HK-2 (cell line): ENCODE results near the gene HK2.
"Not testable (repeated sequence)": the region's sequence is repeated elsewhere in the genome, so short reads cannot be mapped to it uniquely, and the experiment has no call there.

Source experiments
- DNase-seq: peaks from one replicate; pipeline ENCODE4 v3.0.0-alpha.2; 2018; ENCODE audit not compliant: unreplicated experiment

HK2 gene

DNA sequence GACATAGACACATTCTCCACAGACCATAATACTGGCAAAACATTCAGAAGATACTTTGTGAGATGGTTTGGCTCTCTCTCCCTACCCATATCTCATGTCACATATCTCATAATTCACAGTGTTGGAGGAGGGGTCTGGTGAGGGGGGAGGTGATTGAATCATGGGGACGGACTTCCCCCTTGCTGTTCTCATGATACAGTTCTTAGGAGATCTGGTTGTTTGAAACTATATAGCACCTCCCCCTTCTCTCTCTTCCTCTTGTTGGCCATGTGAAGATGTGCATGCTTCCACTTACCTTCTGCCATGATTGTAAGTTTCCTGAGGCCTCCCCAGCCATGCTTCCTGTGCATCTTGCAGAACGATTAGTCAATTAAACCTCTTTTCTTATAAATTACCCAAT, 61.1 kb downstream of the HK2 start:
- DNase-seq = no peak

DNA sequence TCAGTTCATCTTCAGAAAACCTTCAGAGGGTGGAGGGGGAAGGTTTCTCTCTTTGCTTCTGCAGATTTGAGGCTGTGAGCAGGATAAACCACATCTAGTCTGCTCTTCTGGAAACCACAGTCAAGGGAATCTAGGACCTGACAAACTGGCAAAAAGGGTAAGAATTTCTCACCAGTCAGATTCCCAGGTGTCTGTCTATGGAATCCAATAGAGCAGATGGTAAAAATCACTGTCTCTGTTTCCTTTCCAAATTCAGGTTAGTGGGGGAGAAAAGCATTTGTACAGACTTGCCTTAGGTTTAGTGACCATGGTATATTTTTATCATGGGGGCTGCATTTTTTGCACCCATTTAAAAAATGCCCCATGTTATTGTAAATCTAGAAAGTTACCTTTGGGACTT, 62.3 kb downstream of the HK2 start:
- DNase-seq = no peak

DNA sequence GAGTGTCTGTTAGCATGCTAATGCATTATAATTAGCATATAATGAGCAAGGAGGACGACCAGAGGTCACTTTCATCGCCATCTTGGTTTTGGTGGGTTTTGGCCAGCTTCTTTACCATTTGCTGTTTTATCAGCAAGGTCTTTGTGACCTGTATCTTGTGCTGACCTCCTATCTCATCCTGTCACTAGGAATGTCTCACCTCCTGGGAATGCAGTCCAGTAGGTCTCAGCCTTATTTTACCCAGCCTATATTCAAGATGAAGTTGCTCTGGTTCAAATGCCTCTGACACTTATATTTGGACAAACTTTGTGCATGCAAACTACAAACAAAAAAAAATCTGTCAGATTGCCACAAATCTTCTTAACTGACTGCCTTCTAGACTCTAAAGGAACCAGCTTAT, 66.3 kb downstream of the HK2 start:
- DNase-seq = not testable (repeated sequence)

DNA sequence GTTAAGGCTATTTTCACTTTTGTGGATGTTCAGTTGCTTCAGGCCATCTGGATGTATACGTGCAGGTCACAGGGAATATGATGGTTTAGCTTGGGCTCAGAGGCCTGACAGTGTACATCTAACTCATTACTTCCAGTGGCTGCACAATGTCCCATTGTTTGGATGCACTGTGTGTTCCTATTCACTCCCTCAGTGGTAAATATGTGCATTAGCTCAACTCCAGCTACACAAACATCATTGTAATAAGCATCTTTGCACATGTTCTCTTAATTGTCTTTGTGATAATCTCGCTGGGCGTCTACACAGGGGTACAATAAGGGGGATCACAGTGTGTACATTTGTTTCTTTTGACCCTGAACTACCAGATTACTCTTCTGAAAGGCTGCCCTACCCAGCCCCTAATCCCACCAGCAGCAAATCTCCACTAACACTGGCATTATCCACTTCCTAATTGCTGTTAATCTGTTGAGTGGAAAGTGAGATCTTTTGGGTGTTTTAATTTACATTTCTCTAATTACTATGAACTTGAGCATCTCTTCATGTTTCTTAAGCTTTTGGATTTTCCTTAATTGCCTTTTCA, 68.4 kb downstream of the HK2 start:
- no peak for DNase-seq

DNA sequence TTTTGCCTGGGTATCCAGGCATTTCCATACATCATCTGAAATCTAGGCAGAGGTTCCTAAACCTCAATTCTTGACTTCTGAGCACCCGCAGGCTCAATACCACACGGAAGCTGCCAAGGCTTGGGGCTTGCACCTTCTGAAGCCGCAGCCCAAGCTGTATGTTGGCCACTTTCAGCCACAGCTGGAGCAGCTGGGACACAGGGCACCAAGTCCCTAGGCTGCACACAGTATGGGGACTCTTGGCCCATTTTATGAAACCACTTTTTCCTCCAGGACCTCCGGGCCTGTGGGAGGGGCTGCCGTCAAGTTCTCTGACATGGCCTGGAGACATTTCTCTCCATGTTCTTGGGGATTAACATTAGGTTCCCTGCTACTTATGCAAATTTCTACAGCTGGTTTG, 72.5 kb downstream of the HK2 start:
- DNase-seq = no peak

DNA sequence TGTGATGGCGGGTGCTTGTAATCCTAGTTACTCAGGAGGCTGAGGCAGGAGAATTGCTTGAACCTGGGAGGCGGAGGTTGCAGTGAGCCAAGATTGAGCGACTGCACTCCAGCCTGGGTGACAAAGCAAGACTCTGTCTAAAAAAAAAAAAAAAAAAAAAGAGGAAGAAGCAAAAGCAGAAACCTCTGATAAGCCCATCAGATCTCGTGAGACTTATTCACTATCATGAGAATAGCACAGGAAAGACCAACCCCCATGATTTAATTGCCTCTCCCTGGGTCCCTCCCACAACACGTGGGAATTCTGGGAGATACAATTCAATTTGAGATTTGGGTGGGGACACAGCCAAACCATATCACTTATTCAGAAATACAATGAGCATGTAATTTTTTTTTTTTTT, 73.6 kb downstream of the HK2 start:
- not testable (repeated sequence) for DNase-seq

DNA sequence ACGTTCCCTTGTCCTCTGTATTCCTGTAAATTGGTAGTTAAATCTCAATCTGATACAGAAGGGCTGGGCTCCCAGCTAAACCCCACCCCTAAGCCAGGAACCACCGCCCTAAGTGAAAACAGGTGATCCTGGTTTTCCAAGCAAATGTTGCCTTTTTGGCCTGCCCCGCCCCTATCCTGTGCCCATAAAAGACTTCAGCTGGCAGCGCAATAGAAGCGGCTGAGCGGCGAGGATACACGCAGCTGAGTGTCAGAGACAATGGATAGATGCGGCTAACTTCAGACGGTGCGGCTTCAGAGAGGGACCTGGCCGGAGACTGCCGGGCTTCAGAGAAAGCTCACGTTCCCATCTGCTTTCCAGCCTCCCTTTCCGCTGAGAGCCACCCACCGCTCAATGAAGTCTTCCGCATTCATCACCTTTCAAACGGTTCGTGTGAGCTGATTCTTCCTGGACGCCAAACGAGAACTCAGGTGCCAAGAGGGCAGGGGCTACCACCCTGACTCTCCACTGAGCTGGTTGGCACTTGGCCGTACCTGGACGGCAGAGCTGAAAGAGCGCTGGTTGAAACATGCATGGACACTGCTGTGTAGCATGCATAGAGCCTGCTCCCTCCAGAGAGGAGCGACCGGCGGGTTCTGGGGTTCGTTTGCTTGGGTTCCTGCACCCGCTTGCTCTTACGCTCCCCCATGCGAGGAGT, 75.0 kb downstream of the HK2 start:
- DNase-seq = no peak

DNA sequence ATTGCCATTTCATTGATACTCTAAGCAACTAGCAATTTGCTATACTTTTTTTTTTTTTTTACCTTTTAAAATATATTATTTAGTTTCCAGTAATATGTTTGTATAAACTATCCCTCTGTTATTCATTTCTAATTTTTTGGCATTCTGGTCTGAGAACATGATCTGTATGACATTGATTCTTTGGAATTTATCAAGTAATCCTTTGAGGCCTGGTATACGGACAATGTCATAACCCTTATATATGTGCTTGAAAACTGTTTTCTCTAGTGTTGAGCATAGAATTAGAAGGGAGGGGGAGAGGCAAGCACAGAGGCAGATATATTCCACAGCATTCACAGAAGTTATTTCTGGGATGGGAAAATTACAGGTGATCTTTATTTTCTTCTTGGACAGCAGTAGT, 76.3 kb downstream of the HK2 start:
- no peak for DNase-seq

DNA sequence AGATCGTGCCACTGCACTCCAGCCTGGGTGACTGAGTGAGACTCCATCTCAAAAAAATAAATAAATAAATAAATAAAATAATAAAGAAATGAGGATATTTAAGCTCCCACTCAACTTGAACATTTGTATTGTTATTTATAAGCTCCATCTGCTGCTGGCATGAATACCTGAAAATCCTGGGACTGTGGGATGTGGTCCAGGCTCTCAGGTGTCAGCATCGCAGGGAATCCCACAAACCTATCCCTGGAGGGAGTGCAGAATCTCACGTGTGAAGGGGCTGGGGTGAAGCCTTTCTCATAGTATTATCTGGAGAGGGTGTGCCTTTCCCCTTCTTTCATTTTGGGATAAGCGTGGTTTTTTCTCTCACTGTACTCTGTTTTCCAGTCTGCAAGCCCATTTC, 77.1 kb downstream of the HK2 start:
- no peak for DNase-seq

DNA sequence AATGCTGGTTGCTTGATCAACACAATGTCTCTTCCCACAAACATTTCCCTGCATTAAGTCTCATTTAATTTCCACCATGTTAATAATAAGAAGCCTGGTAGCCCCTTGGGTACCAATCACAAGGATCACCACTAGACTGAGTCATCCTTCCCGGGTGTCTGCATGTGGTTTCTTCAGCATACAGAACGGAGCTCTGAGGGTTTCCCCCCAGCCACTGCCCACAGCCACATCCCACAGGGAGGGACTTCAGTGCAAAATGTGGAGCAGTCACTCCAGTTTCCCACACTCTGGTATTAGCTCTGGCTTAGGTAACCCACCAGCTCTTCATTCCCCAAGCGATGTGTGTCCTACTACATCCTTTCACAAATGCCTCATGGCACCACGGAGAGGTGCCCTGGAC, 81.8 kb downstream of the HK2 start:
- DNase-seq = peak; percentile 74

DNA sequence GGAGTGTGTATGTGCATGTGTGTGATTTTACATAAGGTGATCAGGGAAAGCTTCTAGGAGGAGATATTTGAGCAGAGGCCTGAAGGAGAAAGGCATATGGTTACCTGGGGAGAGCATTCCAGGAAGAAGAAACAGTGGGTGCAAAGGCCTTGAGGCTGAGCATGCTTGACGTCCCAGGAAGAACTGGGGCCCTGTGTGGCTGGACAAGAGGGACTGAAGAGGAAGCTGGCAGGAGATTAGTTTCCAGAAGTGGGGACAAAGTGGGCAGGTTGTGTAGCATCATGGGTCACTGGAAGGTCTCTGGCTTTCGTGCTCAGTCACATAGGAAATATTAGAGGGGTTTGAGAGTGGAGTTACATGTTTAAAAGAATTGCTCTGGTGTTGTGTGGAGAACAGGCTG, 82.5 kb downstream of the HK2 start:
- DNase-seq = no peak

DNA sequence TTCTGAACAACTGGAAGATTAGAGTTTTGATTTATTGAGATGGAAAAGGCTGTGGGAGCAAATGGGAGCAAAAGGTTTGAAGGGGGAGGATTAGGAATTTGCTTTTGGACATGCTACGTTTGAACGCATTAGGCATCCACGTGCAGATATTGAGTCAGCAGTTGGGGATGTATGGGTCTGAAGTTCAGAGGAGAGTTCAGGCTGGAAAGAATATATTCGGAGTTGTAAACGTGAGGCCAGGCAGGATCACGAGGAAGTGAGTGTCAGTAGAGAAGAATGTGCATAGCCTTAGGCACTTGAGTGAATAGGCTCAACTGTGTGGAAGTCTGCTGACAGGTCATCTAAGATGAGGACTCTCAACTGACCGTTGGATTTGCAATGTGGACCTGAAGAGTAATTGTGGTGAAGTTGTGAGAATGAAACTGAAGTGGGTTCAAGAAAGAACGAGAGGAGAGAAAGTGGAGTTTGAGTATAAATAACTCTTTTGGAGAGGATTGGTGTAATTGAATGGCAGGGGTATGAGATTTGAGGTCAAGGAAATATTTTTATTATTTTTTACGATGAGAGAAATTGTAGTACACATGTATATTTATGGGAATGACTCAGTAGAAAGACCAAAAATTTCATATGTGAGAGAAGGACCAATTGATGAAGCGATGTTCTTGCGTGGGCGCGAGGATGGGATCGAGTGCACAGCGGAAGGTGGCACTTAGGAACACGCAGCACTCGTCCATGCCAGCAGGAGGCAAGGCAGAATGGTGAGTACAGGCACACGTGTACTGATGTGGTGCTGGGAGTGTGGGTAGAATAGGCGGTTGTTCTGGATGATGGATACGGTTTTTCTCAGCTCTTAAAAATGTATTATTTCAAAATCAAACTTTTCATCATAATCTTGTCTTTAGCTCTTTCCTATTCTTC, 84.0 kb downstream of the HK2 start:
- peak; percentile 67 for DNase-seq

DNA sequence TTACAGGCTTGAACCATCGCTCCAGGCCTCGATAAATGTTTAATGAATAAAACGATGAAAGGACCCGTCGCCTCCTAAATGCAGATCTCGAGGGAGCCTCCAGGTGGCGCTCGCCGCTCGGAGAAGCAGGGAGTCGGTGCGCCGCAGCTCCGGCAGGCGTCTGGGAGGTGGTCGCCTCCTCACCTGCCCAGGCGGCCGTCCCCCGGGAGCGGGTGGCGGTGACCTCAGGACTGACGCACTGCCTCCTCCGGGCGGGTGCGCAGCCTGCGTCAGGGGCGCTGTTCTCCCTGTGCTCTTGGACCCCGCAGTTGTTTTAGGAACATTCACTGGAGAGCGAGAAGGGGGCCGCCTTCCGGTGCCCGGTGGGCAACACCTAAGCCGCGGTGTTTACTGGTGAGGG, 85.9 kb downstream of the HK2 start:
- DNase-seq = peak; percentile 25

DNA sequence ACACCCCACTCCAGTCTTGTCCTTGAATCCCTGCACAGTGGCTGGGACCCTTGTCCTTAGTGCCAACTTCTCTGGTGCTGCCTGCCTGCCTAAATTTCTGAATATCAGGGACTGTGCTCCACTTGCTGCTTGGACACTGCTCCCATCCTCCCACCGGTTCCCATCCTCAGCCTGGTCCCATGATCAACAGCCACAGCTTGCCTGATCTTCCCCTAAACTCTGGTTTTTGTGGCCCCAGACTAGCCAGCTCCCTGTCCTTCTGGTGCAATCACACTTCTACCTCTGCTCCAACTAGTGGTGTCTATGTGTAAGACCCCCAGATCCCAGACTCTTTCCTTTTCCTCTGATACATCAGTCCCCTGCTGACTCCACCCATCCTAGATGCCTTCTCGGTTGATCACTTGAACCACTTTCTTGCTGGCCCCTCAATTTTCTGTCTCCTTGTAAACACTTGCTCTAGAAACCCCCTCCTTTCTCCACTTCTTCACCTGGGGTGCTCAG, 87.4 kb downstream of the HK2 start:
- no peak for DNase-seq

DNA sequence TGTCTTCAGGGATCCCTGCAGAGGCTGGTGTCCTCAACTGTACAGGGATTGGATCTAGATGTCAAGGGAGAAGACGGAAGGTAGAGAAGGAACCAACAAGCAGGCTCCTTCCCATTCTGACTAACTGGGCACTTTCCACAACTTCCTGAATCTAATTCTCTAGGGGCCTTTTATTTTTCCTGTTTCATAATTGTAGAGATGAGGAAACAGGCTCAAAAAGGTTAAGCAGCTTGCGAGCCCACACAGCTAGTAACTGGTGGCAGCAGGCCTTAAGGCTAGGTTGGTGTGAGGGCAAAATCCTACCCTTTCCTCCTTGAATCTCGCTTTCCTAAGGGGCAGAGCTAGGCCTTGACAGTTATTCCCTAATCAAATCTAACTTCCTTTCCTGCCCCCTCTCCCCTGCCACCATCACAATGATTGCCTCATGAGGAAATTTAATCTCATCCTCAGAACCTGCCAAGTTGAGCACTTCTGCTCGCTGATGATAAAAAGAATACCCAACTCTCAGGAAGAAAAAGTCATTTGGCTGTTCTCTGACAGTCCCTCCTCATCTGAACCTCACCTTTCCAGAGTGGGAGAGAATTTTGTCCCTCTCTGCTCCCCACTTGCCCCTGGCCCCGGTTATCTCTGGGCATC, 88.8 kb downstream of the HK2 start:
- no peak for DNase-seq

DNA sequence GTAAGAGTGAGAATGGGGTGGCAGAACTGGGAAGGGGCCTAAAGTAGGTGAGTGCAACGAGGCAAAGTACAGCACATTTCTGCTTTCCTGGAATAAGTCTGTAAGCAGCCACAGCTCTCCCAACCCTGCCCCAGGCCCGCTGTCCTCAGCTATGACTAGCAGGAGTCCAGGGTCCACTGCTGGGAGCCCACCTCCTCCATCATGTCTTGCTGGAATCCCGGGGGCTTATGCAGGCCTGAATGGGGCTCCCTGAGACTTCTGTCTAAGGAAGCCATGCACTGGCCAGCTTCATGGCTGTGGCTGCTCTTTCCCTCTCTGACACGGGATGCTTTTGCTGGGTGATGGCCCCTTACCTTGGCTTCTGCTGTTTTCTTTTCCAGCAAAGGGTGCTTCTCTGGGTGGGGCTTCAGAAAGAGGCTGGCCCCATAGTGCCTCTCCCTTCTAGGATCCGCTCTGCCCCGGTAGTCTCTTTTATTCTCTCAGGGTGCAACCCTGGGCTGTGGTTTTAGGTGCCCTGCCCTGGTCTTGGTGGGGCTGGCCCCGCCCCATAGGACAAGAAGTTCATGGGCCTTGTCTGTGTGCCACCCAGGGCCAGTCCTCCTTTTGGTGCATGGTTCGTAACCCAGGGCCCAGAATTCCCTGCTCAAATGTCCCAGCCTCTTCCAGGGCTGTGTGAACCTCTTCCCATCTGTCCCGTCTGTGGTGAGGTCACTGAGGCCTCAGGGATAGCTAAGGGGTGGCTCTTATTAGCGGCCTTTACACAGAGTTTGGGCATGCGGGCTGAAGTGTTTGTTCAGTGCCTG, 90.7 kb downstream of the HK2 start:
- no peak for DNase-seq

DNA sequence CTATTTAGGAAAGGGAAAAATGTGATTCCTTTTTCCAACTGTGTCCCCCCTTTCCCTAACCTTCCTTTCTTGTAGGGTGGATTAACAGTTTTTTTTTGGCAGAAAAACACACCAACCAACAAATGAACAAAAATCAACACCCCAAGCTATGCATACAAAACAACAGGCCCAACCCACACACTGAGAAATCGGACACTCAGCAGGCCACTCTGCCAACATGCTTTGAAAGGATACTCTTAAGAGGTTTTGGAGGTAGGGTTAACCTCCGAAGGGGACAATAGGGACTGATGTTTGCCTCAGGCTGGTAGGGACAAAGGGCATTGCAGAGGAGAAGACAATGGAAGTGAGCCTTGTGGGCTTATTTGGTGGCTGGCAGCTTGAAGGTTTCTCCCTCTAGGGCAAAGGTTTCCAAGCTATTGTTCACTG, 91.4 kb downstream of the HK2 start:
- no peak for DNase-seq

DNA sequence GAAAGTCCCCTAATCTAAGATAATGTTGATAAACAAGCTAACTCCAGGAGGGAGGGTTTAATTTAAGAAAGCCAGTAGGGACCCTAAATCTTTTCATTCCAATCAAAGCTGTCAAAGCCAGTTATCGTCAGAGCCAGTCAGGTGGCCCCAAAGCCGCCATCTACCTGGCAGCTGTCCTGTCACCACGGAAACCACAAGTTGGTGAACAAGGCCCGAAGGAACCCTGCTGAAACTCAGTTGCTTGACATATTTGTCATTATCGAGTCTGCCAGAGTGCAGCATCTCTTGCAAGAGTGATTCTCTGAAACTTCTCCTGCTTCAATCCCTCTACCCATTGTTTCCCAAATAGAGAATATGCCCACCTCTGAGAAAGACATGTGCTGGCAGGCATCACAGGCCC, 93.7 kb downstream of the HK2 start:
- DNase-seq = no peak

DNA sequence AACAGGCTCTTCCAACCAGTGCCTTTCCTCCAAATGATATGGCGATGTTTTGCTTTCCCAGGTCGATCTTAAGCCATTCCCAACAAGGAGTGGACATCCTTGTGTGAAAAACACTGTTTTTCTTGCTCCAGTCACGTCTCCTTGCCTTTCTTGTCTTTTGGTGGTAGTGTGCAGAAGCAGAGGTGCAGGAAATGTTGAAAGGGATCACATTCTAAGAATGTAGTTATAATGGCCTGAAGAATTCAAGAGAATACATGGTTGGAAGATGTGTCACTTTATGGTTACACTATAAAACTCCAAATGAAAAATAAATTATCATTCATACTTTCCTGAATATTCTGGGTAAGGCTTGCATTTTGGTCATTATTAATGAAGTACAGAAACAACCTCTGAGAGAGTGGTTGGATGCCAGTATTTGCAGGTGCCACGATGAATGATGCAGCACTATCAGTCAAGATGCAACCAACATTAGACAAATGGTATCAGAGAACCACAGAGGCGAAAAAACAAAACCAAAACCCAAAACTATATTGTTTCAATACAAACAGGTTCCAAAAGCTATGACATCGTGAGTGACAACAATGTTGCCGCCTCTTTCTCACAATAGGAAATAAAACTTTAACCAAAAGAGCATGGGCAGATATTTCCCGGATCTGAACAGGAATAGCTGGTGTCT, 97.0 kb downstream of the HK2 start:
- no peak for DNase-seq

DNA sequence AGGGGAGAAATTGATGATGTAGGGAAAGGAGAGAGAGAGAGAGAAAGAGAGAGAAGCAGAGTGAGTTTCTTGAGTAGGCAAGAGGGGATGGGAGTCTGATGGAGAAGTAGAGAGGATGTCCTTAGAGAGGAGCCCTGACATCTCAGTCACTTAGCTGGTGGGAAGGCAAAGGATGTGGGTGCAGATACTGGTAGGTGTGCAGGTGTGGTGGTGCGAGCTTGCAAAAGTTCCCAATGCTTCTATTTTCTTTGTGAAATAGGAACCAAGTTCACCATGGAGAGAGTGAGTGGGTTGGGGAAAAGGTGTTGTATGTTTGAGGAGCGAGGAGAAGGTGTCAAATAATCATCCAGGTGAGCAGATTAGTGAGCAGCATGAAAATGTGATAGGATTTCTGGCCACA, 98.0 kb downstream of the HK2 start:
- no peak for DNase-seq

DNA sequence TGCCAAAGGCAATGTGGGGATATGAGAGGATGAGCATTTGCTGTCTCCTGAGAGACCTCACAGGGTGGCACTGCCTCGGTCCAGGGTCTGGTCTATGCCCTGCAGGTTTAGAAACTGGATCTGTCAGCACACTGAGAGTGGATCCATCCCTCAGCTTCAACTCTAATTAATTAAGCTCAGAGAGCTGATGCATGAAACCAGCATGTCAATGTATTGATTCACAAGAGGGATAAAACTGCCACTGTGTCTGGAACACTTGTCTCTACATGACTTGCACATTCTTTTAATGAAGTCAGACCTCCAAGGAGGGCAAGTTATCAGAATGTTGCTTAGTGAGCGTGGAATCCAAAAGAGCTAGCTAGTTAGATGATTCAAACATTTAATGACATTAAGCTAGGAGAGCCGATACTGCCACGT, 102.1 kb downstream of the HK2 start:
- no peak for DNase-seq
